HG03442 (cell line): ENCODE results near the gene FSTL1.
"Not testable (repeated sequence)": the region's sequence is repeated elsewhere in the genome, so short reads cannot be mapped to it uniquely, and the experiment has no call there.

Source experiments
- ATAC-seq: cut with Tn5 transposase; IDR thresholded peaks from one replicate; pipeline ENCODE4 v1.9.1; 2021; ENCODE audit warnings: mild to moderate bottlenecking, moderate library complexity; ENCODE audit not compliant: unreplicated experiment

FSTL1 gene

DNA sequence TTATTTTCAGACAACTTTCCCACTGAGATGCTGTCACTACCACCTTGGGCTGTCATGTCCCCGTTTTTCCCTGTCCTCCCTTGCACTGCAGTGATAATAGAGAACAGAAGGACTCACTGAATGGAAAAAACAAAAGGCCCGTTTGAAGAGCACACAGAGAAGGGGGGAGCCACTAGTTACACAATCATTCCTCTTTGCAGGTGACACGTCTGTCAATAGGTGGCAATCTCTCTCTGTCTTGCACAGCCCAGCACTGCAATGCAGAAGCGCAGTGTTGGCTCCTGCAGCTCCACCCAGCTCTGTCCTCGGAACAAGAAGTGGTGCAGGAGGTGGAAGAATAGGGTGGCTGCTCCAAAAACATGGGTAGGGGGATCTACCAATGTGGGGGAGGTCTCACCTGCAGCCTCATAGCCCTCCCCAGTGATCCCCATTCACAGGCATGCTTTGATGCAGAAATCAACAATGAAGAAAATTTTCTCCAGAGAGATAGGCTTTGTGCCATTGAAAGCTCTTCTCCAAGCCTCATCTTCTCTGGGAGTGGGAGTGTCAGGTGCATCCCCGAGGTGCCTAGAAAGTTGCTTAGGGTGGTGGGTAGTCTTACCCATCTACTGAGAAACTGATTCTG is 31.8 kb downstream of the FSTL1 start:
- ATAC-seq = peak; percentile 55

DNA sequence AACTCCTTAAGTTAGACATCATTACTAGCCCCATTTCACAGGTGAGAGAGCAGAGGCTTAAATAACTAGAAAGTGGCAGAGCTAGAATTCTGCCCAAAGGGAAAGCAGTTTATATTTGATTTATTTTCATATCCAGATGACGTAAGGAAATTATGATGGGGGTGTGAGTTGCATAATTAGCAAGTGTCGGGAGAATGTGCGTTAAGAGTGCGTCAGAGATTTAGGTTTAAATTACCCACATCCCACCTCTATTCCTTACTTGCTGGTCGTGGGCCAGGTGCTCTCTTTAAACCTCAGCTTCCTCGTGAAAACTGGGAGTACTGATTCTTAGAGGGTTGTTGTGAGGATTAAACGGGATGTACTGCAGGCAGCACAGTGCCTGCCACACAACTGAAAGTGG is 32.3 kb downstream of the FSTL1 start:
- no peak for ATAC-seq

DNA sequence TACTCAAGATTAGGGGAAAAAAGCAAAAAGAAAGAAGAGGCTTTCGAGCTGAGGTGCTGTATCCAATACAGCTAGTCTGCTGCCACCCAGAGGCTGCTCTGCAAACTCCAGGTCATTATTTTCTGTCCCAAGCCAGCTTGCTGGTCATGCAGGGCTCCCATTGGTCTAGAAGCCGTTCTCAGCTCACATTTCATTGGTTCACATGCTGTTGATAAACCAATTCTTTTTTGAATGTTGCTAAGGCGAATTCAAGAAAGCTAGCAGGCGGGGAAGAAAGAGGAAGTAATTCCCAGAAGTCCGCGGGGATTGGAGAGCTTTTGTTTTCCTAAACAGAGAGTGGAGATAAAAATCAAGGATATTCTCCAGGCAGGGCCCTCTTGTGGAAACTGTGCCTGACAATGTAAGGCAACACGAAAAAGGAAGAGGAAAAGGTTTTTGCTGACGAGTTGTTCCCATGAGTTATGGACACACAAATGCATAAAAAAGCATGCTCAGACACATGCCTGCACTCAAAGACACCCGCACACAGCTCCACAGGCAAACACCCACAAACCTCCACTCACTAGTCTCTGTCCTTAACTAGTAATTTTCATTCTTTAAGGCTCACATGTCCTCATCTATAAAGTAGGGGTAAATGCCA is 33.4 kb downstream of the FSTL1 start:
- peak; percentile 99 for ATAC-seq

DNA sequence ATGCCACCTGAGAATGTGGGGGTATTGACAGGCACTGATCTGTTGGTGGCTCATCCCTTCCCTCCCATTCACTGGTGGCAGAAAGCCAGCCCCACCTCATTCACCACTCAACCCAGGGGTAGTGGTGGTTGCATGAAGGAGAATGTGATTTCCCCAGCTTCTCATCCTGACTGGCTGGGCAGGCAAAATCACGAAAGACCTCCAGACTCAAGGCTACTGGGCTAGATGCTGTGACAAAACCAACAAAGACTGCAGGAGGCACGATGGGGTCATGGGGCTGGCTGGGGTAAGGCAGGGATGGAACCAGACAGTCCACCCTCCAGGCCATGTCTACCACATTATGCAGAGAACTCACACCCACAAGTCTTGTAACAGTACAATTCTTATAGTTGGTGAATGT is 33.9 kb downstream of the FSTL1 start:
- ATAC-seq = peak; percentile 5

DNA sequence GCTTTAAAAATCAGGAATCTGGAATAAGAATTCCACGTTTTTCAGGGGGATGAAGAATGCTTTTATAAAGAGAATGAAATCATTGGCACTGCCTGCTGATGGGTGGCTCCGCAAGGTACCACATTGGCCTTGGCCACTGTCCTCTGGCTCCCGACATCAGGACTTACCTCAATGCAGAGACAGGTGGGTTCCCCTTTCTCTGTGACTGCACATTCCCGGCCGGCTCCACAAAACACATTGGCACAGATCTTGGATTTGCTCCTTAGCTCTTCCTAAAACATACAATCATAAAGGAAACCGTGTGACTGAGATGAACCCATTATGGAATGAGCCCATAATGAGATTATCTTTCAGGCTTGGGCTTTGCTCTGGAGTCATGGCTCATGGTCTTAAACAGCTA is 35.0 kb downstream of the FSTL1 start:
- ATAC-seq = no peak

DNA sequence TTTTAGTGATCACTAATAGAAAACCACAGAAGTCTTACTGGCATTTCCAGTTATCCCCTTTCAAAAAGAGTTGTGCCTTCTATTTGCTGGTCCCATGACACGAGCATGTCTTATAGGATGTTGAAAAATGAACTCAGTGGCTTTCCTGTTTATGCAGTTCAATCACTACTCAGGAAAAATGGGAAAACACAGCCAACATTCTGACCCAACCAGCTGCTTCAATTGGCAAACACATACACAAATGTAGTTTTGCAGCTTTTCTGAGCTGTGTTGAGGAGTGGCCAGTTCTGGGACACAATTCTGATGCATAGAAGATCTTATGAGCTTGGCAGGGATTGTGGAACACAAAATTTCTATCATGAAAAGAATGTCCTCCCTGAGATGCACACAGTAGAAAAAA is 40.3 kb downstream of the FSTL1 start:
- no peak for ATAC-seq

DNA sequence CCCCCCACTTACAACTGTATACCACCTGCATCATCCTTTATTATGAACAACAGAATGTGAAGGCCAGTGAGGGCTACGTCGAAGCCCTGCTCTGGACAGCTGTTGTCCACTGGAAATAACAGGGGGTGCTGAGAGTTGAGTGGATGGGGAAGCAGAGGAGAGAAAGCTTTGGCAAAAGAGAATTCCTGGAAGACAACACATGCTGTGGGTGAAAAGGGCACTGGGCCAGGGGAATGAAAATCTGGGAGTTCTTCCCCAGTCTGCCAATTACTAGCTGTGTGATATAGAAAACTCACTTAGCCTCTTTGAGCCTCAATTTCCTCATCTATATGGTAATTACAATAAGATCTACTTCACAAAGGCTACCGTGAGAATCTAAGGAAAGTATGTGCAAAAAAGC is 40.7 kb downstream of the FSTL1 start:
- no peak for ATAC-seq

DNA sequence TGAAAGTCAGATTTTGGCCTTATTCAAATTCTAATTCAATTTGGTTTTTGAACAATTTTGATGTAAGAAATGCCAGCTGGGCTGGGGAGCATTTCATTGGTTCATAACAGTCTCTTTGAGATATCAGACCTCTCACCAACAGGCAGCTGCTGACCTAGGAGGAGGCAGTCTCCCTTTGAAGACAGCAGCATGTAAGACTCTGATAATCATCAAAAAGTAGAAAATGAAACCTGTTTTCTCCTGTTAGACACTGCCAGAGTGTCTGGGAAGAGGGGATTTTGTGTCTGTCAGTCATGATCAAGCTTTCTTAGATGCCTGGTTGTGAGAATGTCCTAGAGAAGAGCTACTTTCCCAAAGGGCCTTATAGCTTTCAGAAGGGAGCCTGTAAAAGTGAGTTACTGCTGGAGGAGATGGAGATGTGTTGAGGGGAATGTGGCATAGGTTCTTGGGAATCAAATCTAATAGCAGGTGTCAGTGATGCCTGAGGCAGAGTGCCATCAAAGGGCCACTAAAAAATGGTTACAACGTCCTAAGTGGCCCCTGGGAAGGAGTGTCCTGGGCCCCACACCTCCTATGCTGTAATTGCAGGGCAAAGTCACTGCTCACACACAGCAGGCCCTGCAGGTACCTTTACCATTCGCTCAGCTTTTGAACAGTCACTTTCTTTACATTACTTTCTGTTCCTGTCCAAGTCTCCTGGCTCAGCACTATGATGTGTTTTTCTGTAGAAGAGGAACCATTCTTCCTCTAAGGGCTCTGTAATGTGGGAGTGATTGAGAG is 43.1 kb downstream of the FSTL1 start:
- ATAC-seq = no peak

DNA sequence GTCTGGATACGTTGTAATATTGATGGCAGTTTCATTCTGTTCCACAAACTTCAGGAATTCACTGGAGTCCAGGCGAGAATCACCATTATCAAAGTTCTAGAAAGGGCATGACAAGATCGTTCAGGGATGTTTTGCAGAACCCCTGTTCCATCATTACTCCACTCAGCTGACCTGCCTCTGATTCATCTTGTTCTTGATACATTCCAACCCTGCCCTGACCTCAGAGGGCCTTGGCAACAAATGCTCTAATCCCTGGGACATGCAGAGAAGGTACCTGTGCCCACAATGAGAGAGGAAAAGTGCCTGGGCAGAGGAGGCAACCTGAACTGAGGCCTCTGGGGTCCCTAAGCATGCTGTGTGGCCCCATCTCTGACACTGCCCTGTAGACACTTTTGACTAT is 45.9 kb downstream of the FSTL1 start:
- ATAC-seq = no peak

DNA sequence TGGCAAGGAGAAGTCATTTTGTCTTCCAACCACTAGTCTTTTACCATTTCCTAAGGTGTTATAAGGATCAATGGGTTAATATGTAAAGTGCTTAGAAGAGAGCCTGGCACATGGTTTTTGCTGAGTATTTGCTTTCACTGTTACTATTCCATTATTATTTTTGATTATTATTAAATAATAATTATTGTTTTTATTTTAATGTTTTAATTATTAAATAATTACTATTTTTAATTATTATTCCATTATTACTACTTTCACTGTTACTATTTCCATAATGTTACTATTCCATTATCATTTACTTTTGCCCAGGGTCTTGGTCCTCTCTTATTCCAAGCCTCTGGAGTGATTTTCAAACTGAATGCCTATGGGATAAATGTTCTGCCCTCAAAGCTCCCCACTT is 48.5 kb downstream of the FSTL1 start:
- ATAC-seq = no peak

DNA sequence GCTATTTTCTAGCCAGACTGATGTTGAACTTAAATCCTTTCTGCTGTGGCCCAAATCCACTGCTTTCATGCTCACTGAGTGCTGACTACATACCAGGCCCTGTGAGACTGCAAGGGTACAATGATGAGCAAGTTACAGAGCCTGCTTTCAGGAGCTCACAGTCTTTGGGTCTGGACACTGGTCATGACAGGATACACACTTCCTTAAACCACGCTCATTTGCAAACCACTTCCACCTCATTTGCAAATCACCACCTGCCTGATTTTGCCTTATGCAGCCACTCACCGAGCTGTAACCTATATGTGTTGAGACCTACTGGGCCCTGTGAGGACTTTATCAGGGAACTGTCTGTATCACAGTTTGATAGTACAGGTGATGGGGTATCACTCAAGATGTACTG is 51.4 kb downstream of the FSTL1 start:
- ATAC-seq = peak; percentile 83

DNA sequence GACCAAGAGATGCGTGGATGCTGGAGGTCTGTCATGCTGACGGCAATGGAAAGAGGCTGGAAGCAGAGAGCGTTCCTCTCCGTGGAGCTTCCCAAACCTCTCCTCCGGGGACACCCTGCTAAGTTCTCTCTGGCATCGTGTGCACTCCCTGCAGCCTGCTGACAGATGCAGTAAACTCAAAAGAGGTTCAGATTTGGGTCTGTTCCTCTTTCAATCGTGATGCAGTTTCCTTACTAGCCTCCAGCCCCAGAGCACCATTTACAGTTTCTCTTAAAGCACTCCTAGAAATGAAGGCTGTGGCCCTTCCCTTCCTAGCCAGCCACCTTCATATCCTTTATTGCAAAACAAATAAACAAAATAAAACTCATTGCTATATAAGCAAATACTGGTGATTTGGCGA is 54.3 kb downstream of the FSTL1 start:
- no peak for ATAC-seq

DNA sequence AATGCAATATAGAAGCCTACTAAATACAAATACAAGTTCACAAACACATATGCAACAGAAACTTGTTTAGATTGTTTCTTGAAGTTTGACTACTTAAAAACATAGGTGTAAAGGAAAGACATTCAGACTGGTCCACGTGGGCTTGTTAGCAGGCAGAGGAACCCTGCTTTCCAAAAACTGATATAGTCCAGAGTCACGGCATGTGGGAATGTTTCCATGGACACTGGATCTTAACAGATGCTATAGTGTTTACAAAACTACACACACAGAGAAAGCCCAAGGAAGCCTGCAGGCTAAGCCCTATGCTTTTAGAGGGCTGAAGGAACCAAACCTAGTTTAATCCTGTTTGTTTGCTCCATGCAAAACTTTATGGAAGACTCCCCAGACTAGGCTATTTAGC is 56.4 kb downstream of the FSTL1 start:
- ATAC-seq = no peak

DNA sequence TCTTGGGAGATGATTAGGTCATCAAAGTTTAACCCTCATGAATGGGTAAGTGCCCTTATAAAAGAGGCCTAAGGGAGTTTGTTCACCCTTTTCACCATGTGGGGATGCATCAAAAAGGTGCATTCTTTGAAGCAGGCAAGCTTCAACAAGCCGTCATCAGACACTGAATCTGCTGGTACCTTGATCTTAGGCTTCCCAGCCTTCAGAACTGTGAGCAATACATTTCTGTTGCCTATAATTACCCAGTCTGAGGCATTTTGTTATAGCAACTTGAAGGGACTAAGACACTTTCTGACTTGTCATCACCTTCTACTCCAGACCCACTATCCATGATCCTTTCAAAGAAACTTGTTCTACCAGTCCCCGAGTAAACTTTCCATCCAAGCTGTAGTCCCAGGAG is 57.0 kb downstream of the FSTL1 start:
- ATAC-seq = no peak

DNA sequence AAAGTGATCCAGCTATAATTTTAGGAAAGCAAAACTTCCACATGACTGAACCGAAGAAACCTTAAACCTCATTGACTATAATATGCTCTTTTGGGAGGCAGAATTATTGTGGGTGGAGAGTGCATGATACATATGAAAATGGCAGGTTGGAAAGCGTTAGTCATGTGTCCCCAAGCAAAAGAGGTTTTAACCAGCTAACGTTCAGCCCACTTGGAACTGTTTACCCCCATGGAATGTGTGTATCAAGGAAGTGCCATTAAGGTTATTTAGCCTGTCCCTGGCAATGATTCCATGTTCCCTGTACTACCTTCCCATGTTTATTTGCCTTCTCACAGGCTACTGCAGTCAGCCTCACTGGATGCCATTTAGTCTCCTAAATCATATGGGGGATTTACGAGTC is 57.5 kb downstream of the FSTL1 start:
- ATAC-seq = no peak

DNA sequence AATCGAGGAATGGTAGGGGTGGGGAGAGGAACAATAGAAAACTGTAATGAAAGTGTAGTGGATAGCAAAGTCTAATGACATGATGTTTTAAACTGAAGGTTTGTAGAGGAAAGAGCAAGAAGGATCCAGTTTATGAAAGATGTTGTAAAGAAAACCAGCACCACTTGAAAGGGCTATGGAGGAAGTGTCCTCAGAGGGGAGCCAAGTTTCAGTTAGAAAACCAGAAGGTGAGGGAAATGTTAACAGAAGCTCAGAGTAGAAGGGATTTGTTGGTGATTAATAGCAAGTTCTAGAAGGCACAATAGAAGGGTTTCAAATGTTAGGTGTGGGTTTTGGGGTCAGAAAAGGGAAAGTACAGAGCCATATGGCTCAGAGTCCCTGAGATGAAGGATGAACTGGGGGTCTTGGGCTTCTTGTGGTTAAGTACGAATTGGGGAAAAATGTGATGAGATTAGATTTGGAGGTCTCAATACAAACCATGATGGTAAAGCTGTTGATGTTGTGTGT is 67.8 kb downstream of the FSTL1 start:
- ATAC-seq = no peak

DNA sequence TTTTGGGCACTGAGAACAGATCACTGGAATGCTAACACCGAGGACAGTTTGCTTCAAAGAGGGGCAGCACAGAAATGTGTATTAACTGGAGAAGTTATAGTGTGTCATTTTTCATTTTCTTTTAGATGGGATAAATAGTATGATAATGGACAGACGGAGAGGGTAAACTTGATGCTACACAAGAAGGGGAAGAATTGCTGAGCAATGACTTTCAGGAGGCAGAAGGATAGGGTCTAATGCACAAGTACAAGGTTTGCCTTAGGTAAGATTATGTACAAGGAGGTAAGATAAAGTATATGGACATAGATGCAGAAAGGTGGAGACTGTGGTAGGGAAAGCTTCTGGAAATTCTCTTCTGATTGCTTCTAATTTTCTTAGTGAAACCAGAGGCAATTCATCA is 69.3 kb downstream of the FSTL1 start:
- no peak for ATAC-seq

DNA sequence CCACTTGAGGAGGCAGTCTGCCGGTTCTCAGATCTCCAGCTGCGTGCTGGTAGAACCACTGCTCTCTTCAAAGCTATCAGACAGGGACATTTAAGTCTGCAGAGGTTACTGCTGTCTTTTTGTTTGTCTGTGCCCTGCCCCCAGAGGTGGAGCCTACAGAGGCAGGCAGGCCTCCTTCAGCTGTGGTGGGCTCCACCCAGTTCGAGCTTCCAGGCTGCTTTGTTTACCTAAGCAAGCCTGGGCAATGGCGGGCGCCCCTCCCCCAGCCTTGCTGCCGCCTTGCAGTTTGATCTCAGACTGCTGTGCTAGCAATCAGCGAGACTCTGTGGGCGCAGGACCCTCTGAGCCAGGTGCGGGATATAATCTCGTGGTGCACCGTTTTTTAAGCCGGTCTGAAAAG is 72.8 kb downstream of the FSTL1 start:
- not testable (repeated sequence) for ATAC-seq

DNA sequence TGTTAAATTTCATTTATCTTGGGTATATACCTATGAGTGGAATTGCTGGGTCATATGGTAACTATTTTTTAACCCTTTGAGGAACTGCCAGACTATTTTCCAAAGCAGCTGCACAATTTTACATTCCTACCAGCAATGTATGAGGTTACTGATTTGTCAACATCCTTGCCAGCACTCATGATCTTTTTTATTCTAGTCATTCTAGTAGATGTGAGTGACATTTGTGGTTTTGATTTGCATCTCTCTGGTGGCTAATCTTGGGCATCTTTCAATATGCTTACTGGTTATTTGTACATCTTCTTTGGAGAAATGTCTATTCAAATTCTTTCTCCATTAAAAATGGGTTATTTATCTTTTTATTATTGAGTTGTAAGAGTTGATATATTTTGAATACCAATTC is 80.3 kb downstream of the FSTL1 start:
- peak; percentile 67 for ATAC-seq

DNA sequence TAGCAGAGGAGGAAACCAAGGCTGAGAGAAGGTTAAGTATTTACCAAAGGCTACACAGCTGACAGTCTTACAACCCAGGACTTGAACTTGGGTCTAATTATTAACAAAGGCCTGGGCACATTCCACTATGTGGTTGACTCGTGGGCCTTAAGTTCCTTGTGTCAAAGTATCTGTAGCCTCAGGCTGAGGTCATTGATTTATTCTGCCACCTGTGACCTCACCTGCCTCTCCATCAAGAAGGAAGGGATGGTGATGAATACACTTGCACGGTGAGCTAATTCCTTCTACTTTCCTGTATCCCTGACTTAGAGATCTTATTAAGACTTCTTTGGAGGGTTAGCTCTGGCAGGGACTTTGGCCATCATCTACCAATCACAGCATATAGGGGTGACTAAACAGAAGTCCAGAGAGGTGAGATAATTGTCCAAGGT is 81.7 kb downstream of the FSTL1 start:
- no peak for ATAC-seq

DNA sequence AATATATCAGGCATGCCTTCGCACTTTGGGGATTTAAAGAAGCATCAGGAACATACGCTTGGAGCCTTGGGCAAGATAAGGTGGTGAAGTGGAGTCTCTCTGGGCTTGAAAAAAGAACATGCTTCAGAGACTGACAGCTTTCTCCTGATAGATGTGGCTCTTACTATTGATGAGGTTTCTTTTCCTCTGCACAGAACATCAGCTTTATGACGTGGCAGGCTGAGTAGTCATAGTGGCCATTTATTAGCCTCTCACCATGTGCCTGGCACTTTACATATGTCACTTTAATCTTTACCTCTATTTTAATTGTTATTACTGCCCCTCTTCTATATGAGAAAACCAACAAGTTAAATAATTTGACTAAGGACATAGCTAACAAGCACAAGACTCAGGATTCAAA is 82.6 kb downstream of the FSTL1 start:
- no peak for ATAC-seq

DNA sequence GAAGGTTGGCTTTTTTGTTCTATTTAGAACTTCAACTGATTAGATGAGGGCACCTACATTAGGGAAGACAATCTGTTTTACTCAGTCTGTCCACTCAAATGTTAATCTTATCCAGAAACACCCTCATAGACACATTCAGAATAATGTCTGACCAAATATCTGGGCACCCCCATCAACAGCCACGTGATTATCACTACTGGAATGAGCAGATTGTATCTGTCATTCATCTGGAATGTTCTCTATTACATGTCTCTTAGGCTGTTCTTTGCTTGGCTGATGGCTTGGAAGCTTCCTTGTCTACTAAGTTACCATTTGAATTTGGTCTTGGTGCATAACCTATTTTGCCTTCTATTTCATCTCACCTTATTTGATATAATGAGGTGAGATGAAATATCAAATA is 86.0 kb downstream of the FSTL1 start:
- ATAC-seq = no peak
